A204.1 (cell line): ENCODE data around the gene ORM2.

Source experiments
- FAIRE-seq: peaks from 2 replicates; lab custom pipeline; 2012; peaks lifted over from hg19 to GRCh38; lab: Jason Lieb, UNC

ORM2 gene

DNA sequence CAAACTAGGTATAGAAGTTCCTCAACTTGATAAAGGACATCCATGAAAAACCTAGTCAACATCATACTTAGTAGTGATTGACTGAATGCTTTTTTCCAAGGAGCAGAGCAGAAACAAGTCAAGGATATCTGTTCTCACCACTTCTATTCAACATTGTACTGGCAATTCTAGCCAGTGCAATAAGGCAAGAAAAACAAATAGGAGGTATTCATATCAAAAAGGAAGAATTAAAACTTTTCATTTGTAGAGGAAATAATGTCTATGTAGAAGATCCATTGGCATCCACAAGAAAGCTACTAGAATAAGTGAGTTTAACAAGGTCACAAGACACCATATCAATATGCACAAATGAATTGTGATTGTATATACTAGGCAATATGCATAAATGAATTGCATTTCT, 35.0 kb upstream of the ORM2 start:
- no peak for FAIRE-seq

DNA sequence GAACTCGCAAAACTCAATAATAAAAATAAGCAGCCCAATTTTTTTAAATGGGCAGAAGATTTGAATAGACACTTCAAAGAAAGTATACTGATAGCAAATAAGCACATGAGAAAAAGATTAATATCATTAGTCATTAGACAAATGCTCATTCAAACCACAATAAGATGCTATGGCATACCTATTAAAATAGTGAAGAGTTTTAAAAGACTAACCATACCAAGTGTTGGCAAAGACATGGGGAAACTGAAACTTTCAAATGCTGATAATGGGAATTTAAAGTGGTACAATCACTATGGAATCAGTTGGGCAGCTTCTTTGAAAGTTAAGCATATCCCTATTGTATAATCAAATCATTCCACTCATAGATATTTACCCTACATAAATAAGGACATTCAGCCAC, 33.3 kb upstream of the ORM2 start:
- no peak for FAIRE-seq

- FAIRE-seq: no peak
Measured at GRCh38 chr9:114299286-114300152, 30.1 kb upstream of the ORM2 start.

DNA sequence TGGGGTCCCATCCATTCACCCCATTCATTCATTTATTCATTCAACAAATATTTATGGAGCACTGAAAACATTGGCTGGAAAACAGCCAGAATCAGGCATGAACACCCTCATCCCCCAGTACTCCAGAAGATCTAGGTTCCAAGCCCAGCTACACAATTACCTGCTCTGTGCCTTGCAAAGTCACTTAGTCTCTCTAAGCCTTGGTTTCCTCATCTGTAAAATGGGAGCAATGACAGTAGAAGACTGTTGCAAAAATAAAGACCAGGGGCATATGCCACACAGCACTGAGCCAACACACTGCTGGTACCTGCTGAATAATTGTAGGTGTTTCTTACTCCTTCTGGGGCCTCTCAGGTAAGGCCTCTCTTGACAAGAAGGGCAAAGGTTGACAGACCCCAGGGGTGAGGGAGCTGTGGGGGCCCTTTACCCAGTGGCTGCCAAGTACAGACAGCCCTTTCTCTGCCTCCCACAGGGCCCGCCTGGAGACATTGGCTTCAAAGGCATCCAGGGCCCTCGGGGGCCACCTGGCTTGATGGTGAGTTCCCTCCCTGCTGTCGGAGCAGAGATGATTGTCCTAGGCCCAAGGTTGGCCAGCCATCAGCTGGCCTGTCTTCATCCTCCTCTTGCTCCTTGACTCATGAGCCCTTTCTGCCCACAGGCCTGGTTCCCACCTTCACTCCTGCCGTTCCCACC, 29.4 kb upstream of the ORM2 start:
- FAIRE-seq: no peak

DNA sequence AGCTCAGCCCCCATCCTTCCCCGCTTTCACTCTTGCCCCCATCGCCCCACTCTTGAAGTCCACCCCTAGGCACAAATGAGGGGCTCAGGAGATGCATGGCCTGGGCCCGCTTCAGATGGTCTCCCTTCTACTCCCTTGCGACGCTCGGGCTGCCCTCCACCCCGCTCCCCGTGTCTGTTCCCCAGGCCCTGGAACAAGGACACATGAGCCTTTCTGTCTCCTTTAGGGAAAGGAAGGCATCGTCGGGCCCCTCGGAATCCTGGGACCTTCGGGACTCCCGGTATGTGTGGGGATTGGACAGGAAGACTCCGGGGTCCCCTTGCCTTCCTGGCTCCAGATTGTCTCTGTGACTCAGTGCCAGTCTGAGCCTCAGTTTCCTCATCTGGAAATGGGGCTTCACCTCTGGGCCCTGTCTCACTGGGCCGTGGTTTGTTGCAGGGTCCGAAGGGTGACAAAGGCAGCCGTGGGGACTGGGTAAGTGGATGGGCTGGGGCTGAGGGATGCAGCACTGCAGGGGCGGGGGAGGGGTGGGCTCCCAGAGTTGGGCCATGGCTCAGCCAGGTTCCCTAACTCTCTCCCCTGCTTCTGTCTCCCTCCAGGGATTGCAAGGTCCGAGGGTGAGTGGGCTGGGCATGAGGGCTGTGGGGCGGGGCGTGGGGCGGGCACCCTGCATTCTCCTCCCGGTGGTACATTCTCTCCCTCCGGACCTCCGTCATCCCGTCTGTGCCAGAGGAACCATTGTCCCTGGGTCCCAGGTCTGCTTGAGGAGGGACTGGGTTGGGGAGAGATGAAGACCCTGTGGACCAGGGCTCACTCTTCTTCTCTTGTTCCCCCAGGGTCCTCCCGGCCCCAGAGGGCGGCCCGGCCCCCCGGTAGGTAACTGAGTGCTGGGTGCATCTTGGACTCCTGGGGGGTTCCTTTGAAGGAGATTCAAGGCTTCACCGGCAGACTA, 28.5 kb upstream of the ORM2 start:
- FAIRE-seq: no peak

DNA sequence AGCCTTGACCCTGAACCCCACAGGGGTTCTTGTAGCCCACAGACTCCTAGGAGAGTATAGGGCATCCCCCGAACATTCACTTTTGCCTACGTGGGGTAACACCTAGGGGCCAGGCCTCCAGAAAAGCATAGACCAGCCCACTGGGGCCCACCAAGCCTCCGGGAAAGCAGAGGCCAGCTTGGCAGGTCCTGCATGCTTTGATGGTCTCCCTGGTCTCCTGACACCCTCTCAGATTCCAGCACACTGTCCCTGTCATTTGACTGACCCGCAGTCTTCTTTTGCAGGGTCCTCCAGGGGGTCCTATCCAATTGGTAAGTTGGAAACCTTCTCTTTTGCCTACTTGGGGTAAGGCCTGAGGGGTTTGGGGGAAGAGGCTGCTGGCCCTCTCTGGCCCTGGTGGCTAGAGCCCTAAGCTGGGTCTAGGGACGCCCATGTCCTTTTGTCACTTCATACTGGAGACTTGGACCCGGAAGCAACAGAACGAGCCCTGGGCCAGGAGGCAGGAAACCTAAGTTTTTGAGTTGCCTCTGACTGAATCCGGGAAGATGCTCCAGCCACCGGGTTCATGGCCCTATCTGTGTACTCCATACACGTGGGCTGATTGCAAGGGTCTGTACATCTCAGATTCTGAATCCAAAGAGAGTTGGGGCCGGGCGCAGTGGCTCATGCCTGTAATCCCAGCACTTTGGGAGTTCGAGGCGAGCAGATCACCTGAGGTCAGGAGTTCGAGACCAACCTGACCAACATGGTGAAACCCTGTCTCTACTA, 27.7 kb upstream of the ORM2 start:
- FAIRE-seq: no peak

DNA sequence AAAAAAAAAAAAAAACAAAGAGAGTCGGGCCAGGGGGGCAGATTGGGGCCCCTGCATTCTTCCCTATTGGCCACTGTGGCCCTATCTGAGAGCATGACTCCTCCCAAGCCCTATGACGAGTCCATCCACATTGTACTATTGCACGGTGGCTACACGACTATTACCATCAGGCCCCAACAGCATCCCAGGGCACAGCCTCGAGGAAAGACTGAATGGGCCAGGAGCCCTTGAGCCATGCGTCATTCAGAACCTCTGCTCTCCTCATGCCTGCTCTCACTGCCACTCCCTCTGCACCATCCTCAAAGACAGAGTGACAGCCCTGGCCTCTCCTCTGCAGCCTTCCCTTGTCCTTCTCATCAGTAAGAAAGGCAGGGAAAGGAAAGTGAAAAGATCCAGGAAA, 26.9 kb upstream of the ORM2 start:
- no peak for FAIRE-seq

- FAIRE-seq: no peak
Measured at GRCh38 chr9:114303571-114303970, 26.1 kb upstream of the ORM2 start.

DNA sequence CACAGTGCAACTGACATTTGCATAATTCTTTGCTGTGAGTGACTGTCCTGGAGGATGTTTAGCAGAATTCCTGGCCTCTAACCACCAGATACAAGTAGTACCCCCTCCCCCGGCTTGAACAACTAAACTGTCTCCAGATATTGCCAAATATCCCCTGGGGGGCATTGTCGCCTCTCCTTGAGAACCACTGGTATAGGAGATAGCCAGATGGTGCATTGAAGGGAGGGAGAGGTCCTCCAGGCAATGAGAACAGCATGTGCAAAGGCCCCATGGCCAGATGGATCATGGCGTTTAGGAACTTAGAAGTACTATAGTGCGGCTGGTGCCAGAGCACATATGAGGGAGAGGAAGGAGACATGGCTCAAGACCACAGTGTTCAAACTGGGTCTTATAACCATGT, 25.7 kb upstream of the ORM2 start:
- no peak for FAIRE-seq

DNA sequence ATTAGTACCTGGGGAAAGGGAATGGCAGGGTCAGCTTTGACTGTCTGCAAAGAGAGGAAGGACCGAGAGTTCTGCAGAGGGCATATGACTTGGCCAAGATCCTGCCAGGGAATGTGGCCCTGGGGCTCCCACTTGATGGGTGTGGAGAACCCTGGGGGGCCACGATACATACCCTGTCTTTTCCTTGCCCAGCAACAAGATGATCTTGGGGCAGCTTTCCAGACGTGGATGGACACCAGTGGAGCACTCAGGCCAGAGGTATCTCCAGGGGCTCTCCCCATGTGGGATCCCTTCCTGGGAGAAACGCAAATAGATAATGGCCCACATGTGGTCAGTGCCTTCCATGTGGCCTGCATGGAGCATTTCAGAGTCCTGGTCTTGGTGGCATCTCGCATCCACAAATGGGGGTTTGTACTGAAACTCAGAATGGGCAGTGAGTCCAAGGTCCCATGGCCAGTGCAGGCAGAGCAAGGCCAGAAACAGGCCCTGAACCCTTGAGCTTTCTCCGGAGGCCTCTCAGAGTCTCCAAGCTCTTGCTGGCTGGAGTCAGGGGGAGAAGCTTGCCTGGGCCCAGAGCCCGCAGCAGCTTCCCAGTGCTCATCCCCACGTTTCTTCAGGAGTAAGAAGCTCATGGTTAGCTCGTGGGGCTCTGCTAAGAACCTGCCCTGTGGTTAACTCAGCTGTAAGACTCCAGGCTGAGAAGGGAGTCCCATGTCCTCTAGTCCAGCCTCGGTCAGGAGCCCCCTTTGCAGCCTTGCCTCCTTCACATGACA, 25.1 kb upstream of the ORM2 start:
- FAIRE-seq: no peak

- no peak for FAIRE-seq
Measured at GRCh38 chr9:114307899-114308267, 21.8 kb upstream of the ORM2 start.

GRCh38 chr9:114308361-114308950, 21.2 kb upstream of the ORM2 start:
- no peak for FAIRE-seq

DNA sequence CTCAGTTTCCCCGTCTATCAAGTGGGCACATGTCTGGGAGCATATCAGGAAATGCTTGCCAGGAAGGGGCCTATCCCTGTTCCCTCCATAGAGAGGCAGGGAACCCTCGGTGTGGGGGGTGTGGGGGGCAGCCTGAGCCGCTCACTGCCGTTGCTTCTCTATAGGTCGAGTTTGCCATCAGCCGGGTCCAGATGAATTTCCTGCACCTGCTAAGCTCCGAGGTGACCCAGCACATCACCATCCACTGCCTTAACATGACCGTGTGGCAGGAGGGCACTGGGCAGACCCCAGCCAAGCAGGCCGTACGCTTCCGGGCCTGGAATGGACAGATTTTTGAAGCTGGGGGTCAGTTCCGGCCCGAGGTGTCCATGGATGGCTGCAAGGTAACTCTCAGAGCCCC, 20.6 kb upstream of the ORM2 start:
- no peak for FAIRE-seq

DNA sequence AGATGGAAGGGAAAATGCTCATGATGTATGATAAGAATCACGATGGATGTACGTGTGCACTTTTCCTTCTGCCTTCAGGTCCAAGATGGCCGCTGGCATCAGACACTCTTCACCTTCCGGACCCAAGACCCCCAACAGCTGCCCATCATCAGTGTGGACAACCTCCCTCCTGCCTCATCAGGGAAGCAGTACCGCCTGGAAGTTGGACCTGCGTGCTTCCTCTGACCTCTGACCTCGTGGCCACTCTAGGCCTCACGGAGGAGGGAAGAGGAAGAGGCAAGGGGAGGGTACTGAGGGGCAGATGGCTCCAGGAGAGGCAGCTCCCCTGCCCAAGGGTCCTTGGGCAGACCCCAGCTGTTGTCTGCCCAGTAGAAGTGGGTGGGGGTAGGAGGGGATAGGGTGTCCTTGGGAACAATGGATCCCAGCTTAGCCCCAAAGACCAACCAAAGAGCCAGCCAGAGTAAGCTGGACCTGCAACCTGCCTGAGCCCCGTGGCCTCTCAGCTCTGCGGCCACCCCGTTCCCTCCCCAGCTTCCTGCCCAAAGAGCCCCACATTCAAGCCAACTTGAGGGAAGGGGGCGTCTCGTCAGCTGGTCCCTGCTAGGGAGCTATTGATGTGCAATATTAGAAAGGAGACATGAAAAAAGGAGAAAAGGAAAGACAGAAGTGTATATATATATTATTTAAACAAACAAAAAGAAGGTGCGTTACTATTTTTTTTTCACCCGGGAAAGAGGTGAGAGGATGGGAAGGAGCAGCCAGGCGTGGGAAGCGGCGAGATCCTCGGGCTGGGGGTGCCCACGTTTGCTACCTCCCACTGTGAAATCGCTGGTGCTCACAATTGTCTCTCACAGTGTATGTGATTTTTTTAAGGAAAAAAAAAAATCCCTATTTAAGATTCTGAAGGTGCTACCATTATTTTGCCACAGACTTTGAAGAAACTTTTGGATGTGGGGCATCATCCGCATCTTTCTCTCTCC, 18.9 kb upstream of the ORM2 start:
- FAIRE-seq: no peak

DNA sequence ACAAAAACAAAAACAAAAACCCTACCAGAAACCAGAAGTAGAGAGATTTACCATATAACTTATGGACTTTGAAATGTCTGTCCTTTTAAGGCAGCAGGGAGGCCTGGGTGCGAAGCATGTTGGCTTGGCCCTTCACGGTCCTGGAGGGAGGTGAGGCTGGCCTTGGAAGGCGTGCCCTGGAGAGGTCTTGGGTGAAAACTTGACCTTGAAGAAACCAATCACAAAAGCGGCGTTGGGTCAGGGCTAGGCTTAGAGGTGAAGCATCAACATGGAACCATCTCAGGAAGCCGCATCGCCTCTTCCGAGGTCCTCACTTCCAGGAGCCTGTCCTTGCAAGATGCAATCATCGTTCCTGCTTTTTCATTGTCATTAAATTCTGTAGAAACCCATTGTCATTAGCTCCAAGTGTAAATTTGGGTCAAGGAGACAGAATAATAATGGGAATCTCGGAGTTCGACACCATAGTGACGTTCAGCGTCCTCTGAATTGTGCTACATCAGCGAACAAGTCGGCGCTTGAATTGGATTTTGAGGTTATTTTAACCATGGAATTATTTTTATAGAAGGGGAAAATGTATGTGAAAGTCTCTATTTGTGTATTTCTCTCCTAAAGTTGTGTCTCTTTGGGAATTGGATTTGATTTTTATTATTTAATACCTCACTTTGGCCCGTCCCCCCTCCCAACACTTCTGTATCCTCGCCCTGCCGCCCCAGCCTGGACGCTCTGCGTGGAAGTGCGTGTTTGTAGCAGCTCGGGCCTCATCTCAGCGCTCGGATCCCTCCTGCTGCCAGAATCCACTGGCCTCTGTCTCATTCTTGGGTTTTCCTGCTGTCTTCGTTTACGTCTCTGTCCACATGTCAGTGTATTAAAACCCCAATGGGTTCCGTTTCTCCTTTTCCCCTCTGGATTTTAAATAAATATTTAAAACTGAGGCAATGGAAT, 17.8 kb upstream of the ORM2 start:
- no peak for FAIRE-seq

GRCh38 chr9:114312513-114312875, 17.2 kb upstream of the ORM2 start:
- FAIRE-seq: no peak

DNA sequence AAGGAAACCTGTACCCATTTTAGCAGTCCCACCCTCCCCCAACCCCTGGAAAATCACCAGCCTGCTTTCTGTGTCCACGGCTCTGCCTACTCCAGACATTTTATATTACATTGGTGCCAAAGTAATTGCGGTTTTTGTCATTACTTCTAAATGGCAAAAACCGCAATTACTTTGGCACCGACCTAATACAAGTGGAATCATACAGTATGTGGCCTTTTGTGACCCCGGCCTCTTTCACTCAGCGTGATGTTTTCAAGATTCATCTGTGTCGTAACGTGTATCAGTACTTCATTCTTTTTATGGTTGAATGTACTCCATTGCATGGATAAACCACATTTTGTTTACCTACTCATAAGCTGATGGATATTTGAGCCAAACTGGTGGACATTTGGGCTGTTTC, 16.5 kb upstream of the ORM2 start:
- FAIRE-seq: no peak

GRCh38 chr9:114314256-114314867, 15.3 kb upstream of the ORM2 start:
- FAIRE-seq: no peak
